CD4-positive, alpha-beta T cell treated with Interleukin-17A for 4 hours (primary cell): ENCODE results near the gene PRKCE.

Experiments used
- DNase-seq: peaks from one replicate; pipeline ENCODE4 v3.0.0-alpha.2; 2020; ENCODE audit warnings: mixed read lengths

Gene PRKCE

DNA sequence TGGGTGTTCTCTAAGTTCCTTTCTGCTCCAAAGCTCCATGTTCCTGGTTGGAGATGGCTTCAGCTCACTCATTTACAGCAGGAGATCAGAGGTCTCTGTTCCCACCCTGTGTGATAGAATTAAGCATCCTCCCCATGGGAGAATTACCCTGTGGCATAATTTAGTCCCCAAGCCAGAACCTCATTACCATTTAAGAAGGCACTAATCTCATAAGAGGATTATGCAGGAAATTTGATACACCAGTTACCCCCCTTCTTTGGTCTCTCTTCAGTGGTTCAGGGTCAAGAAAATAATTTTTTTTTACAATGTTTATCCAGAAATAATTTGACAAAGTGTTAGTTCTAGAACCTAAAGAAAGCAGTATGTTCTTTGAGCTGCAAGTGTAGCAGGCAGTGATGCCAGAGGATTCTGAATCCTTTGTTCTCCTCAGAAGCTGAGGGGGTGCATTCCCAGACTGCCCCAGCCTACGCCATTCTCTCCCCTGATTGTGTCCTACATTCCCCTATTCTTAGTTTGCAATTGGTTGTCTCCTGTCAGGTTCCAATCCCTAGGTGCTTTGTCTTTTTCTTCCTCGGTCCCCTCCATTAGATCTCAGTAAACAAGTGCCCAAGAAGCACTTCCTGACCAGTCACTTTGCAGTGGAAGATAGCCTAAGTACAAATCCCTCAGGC lies 163.6 kb downstream of the PRKCE start:
- DNase-seq = no peak

DNA sequence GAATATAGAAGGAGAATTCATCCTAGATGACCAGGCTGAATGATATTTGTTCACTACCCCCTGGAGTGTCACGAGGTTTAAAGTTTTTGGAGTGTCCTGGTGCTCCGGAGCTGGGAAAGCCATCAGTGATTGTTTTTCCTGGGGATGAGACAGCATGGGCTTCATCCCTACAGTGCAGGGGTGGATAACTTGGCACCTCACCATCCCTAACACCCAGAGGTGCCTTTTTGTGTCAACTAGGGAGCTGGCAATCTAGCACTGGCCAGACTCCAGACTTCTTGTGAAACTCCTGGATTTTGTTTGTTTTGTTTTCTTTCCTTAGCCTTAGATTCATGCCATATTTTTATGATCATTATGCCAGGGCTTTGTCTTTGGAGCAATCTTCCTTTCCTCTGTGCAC lies 164.8 kb downstream of the PRKCE start:
- DNase-seq = no peak

DNA sequence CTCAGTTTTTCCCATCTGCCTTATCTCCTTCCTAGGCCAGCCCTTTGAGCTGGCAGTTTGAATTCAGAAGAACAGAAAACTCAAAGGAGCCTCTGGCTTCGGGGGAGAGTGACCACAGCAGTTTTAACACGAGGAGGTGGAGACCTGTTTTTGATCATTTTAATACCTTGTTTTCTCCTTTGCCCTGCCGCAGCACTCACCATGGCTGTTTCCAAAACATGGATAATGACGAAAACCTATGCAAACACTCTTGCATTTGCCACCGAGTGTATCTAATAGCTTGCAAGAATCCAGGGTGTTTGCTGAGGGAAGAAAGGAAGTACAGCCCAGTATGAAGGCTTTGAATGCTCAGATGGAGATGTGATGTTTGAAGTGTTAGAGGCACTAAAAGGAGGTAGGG lies 167.1 kb downstream of the PRKCE start:
- no peak for DNase-seq

DNA sequence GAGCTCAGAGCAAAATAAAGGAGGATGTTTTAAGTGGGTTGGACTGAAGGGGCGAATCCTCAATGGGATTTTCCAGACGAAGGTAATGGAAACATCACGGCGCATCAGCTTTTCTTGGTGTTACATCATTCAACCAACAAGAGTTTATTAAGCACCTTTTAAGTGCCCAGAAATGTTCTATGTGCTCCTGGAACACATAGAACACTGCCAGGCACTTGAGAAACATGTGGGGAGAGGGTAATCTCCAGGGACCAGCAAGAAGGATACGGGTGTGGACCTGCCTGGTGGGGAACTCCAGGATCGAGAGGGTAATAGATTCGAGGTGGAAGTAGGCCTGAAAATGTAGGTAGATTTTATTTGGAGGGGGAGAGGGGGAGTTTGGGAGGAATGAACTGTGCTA lies 168.6 kb downstream of the PRKCE start:
- no peak for DNase-seq

DNA sequence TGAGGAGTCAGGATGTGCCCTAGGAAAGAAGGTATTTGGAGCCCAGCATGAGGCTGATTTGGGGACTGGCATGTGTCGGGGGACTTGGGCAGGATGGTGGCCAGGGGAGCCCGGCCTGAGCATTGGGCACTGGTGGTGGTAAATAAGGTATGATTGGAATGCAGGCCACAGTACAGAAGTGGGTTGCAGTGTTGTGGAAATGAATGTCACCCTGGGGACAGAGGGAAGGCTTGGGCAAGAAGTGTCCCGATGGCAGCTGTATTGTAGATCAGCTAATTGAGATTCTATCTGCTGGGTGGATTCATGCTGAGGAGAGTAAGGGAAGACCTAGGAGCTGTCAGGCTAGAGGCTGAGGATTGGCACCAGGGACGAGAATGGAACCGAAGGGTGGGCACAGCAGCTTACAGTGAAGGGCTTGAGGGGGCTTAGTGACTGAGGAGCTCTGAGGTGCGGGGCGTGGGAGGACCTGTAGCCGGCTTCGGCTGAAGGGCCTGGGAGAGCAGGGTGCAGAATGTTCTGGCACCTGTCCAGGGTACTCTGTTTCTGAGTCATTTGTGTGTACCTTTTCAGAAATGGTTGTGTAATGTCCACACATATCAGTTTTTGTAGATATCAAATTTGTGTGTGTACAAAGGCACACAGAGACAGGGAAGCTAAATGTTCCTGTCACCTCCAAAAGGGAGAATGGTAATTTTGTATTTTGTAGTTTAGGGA lies 170.2 kb downstream of the PRKCE start:
- no peak for DNase-seq

DNA sequence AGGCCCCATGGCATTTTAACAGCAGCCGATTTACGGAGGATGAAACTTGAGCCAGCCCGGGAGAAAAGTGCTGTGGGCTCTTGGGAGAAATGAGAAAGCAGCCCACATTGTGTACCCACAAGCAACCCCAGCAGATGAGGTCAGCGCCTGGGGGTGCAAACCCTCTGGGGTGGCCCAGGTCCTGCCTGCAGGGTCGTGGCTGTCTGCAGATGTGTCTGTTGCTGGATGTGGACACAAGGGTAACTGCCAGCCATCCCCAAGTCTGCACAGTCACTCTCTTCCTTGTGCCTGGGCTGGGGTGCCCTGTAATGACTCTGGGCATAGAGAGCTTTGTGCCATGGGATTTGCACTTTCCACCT lies 170.8 kb downstream of the PRKCE start:
- DNase-seq = no peak

DNA sequence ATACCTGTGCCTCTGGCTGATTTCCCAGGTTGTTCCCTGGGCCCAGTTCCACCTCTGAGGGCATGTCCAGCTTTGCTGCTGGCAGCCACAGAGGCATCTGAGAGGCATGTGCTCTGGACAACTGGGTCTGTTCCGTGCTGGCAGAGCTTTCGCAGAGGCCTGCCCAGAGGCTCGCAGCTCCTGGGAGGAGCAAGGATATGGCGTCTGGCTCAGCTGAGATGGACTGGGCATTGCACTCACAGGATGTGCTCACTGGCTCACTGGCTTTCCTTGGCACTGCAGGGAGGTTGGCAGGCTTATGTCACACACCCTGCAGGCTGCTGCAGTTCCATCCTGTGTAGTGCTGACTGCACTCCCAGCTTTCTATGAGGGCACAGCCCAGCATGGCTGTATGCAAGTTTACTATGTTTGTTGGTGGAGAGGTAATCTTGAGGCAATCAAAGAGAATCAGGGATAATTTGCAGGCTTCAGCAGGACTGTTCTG lies 172.3 kb downstream of the PRKCE start:
- no peak for DNase-seq

DNA sequence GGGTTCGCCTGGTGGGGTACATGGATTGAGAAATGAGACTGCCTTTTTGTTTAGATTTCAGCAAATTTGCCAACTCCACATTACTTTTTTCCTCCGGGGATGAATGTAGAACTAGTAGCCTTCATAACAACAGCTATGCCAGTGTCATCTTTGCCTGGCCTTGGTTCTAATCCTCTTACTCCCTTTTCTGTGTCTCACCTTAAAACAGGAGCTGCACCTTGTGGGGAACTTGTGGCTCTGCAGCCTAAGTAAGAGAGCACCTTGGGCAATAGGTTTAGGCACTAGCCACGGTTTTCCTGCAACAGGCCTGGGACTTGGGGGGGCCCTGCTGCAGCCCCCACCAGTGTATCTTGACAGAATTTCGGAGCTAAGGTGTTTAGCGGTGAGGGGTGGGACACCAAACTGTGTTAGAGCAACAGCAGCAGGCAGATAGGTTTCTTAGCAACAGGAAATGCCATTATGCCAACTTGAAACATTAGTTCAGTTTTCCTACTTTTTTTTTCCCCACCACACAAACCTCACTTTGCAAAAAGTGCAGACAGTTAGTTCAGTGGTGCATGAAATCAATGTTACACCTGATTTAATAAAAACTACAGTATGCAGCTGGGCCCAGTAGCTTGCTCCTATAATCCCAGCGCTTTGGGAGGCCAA lies 173.7 kb downstream of the PRKCE start:
- DNase-seq = no peak

DNA sequence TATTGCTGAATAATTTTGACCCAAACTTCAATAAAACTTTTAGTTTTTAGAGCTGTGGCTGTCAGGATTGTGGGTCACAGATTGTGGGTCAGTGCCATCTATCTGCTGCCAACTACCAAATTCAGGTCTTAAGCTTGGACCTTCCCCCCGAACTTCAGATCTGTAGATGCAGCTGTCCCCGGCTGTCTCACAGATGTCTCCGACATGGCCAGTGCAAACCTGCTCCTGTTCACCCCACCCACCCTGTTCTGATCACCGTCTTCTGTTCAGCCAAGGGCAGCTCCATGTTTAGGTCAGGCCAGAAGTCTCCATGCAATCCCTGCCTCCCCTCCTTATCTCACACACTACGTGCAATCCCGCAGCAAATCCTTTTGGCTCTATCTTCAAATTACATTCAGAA lies 175.0 kb downstream of the PRKCE start:
- no peak for DNase-seq

DNA sequence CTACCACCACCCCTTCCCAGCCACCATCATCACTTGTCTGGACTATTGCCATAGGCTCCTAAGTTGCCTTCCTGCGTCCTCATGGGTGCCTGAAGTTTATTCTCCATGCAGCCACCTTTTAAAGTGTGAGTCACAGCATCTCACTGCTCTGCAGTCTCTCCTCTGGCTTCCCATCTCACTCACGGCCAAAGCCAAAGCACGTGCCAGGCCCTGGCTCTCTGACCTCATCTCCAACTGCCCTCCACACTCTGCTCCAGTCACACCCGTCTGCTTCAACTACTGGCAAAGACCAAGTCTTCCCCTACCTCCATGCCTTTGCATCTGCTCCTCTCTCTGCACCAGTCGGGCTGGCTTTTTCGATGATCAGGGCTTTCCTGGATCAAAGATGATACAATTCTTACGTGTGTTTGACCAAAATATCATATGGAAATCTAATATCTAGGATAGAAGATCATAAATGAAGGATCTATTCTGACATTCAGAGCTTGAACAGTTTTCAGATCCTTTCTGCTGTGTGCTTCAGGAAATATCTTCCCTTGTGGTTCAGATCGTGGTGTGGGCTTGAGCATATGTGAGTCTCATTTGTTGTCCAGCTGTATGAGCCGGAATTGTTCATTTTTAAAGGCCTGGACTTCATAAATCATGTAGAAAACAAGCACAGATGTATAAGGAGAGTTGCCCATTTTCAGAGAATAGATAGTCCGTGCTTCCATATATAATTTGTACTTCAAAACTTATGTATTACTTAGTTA lies 175.6 kb downstream of the PRKCE start:
- DNase-seq = no peak

DNA sequence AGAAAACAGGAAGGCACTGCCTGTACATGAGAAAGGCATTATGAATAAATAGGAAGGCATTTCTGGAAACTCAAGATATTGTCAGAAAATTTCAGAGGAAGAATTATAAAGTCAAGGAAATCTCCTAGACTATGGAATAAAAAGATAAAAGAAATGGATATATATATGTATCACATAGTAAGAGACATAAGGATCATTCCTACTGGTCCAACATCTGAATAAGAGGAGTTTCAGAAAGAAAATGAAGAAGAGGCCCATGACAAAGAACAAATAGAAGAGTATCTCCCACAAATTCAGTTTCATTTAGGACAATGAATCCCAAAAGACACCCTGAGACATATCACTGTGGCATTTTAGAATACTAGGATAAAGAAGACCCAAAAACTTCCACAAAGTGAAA lies 178.8 kb downstream of the PRKCE start:
- DNase-seq = no peak

DNA sequence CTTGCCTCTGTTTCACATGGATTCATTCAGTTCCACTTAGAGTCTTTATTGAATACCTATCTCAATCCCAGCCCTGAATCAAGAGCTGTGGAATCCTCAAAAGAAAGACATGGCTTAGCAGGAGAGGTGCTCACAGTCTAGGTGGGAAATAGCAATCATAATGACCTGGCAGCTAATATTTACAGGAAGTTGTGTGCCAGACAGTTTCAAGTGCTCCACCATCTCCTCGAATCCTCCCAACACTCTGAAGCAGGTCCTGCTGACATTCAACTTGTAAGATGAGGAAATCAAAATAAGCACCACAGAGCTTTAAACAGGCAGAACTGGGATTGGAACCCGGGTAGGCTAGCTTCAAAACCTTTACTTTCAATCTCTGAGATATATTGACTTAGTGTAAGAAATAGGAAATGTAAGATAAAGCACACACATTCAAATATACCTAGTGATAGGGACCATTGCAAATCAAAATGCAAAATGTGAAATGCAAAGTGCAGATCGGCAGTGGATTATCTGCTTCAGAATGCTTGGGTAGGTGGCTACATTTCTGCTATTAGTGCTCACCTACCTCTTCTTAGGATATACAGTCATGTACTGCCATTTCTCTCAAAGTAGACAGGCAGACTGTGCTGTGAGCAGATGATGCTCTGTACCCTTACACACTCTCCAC lies 182.0 kb downstream of the PRKCE start:
- DNase-seq = no peak

DNA sequence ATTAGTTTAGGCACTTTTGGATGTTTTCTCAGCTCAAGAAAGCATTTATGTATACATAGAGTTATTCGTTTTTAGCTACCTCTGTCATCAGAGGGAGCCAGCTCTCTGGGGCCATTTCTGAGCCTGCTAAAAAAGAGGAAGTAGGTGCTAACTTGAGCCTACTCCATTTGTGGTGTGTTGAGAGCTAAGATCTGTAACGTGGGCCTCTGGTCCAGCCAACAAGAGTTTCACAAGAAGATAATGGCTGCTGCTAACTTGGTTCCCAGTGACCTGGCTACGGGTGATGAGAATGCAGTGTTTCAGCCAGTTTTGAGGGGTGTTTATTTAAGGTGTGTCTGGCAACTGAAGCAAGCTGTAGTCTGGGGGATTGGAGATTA lies 182.5 kb downstream of the PRKCE start:
- DNase-seq = no peak

DNA sequence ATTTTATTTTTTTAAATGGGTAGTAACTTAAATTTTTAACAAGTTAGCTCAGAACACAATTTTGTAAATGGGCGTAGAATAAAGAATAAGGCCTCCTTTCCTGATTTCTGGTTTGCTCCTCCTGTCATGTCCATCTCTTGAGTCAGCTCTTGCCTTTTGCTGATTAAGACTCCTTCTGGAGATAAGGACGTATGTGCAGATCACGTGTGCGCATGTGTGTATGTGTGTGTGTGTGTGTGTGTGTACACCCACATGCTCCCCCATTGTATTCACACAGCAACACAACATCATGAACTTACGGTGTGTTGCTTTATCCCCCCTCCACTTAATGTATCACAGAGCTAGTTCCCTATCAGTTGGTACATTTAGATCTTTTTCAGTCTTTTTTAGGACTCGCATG lies 182.9 kb downstream of the PRKCE start:
- DNase-seq = no peak

DNA sequence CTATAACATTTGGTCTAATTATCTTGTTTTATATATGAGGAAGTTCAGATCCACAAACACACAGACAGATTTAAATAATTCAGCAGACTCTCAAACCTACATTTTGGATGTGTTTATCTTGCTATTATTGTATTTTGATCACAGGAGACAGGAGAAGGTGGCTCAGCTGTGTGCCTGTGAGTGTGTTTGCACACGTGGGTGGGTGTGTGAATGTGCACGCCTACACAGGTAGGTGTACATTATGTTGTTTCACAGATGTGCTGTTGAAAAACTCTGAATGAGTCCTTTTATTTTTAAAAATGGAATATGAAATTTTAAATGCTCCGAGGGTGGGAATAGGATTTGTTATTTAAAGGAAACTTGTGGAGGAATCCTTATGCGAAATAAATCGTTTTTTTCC lies 183.4 kb downstream of the PRKCE start:
- no peak for DNase-seq

DNA sequence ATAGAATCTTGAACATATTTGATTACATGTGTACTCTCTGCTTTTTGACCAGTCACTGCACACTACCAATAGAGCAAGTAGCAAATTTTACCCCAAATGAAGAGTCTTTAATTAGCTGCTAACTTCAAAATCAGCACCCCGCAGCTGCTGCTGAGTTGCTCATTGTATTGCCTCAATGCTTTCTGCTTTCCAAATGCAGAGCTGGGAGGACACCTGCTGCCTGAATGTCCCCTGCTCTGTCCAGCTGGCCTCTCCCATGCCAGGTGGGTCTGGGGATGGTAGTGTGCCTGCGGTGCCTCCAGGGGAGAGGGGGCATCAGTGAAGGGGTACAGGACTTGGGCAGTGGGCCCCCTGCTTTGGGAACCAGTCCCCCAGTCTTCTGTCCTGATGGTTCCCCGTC lies 184.8 kb downstream of the PRKCE start:
- DNase-seq = no peak

DNA sequence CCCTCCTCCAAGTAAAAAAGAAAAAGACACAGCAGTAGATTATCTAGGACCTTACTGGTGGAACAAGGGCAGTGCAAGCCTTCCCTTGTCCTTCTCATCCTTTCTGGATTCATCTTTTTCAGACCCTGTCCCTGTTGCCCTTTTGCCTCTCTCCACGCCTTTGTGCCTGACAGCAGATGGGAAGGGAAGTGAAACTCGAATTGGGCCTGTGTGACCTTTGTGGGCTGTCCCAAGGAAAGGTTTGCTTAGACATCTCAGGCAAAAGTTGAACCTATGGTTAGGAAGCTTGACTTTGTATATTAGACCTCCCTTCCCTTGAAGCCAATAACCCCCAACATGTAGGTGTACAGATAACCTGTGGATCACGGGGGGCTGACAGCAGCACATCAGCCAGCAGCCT lies 185.3 kb downstream of the PRKCE start:
- DNase-seq = no peak

DNA sequence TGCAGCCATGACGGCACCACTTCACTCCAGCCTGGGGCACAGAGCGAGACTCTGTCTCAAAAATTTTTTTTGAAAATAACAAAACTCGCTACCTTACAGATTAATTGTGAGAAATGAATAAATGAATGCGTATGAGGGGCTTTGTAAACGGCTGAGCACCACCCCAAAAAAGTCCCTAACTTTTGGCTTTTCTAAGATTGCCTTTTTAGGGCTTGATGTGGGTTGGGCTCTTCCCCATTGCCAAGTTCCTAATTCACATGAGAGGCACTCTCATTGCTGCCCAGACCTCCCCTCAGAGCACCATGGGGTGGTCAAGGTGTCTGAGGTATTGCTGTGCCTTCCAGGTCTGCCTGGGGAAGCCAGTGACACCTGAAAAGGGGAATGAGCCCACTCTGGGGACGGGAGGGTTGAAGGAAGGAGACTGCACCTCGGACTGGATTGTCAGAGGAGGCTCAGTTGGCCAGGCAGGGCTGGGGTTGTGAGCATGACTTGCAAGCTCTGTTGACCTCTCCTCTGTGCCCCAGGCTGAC lies 186.4 kb downstream of the PRKCE start:
- no peak for DNase-seq

DNA sequence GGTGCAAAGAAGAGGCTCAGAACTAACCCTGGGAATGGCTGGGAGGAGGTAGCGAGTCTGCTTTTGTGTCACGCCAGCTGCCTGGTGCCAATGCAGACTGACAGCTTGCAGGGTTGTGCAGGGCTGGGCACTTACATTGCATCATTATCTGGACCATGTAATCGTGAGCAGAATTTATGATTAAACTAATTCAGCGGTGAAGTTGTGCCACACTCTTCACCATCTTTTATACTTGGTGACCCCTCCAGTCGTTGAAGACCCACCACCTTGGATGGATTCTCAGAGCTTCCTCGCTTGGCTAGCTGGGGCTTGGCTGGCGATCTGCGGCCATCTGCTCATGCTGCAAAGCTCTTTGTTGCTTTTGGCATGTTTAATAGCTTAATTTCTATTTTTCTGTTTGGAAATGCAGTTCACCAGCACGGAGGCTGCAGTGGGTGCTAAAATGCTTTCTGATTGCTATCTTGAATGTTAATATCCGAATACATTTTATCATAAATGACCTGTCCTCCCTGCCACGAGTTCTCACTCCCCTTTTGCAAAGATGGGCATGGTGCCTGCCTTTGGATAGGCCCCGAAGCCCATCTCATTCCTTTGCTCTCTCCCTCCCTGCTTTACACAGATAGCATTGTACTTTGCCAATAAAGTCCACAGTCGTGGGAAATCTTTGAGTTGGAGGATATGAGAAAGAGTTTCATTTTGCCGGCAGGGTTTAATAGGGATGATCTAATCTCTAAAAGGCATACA lies 188.2 kb downstream of the PRKCE start:
- no peak for DNase-seq

DNA sequence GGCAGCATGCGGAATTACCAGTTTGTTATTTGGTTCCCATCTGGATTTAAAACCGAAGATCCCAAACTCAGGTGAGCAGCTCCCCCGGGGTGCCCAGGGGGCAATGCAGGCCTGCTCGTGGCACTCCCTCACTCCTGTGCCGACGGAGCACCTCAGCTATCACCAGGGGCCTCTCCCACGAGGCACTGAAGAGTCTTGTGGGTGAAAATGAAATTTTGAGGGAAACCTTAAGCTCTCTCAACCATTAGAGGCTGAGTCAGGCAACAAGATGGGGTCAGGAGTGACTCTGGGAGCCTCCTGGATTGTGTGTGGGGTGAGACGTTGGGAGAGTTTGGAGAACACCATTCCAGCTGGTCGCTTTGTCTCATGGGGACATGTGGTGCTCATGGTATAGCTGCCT lies 189.0 kb downstream of the PRKCE start:
- DNase-seq = no peak

DNA sequence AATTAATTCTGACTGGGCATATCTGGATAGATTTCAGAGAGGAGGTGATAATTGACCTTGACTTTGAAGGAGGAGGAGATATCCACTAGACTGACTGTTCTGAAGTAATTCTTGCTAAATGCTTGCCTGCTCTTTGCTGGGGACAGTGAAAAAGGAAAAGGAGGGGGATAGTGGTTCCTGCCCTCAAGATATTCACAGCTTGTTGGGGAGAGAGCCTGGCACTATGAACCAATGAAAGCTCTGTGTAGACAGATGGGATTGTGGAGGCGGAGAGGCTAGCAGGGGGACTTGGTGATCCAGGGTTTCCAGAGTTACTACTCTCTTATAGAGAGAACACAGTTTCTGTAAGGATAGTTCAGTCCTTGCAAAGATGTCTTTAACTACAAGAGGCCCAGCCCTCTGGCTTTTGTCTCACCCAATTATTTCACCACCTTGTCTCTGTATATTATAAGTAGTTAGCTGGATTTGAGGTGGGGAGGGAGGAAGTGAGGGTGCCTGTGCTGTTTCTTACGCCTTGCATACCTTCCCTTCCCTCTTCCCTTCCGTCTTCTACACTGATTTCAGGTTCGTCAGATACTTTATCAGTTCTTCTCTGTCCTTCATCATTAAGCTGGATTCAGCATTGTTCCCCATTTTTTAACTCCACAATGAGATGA lies 190.4 kb downstream of the PRKCE start:
- DNase-seq = no peak

DNA sequence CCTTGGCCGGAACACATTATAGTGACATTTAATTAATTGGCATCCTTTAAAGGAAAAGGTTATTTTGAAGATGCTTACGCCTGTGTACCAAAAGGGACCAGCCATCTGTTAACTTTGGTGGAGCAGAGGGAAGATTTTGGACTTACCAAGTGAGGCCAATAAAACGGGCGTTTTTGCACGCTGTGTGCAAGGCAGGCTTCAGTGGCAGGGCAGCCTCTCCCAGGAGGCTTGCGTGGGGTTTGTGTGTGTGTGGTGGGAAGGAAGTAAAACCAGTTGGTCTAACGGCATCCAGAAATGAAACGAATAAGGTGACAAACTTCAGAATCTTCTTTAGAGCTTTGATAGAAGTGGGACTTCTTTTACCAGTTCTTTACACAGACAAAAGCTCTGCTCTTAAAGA lies 191.7 kb downstream of the PRKCE start:
- no peak for DNase-seq
